GM19395 (cell line): ENCODE data around the gene TEX55.
"Not testable (repeated sequence)": the region's sequence is repeated elsewhere in the genome, so short reads cannot be mapped to it uniquely, and the experiment has no call there.

ENCODE experiments used
- ATAC-seq: cut with Tn5 transposase; IDR thresholded peaks from one replicate; pipeline ENCODE4 v1.9.1; 2021; ENCODE audit warnings: mild to moderate bottlenecking, moderate library complexity; ENCODE audit not compliant: unreplicated experiment

Gene TEX55

GRCh38 chr3:119145500-119146167 is at the start of gene TEX55:
Gene TEX55 (plus strand): TSS chr3:119146165. CDS start chr3:119146190, 25 bp downstream.
- peak; percentile 77 for ATAC-seq

GRCh38 chr3:119098003-119098402 is 48.0 kb upstream of the TEX55 start:
- no peak for ATAC-seq

DNA sequence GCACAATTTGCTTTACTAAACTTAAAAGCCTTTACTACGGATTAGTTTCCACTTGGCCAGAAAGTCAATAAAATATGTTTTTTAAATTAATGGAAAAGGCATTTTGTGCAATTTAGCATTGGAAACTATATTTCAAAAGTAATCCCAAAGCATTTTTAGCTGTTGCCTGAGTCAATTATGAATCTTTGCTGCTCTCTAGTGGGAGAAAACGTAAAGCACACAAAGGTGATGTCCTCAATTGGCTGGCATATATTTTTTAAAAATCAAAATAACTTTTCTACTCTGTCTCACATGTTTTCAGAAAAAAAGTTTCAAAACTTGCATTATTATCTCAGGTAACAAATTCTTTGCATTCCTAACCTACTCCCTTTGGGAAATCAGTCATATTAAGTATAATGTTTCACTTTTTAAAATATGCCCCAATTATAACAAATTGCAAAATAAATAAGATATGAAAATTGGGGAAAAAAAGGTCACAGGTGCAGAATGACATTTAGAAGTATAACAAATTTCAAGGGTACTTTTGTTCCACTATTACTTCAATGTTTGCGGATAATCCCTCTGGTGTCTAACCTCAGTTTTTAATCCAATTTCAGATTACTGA is 47.2 kb upstream of the TEX55 start:
- ATAC-seq: no peak

DNA sequence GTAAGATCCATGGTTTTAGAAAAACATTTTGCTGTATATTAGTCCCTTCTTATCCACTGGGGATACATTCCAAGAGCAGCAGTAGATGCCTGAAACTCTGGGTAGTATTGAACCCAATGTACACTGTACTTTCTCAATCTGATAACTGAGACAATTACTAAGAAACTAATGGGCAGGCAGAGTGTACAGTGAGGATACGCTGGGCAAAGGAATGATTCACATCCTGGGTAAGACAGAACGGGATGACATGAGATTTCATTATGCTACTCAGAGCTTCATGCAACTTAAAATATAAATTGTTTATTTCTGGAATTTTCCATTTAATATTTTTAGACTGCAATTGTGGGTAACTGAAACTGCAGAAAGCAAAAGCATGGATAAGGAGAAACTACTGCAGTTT is 46.2 kb upstream of the TEX55 start:
- no peak for ATAC-seq

GRCh38 chr3:119104031-119104430 is 41.9 kb upstream of the TEX55 start:
- no peak for ATAC-seq

DNA sequence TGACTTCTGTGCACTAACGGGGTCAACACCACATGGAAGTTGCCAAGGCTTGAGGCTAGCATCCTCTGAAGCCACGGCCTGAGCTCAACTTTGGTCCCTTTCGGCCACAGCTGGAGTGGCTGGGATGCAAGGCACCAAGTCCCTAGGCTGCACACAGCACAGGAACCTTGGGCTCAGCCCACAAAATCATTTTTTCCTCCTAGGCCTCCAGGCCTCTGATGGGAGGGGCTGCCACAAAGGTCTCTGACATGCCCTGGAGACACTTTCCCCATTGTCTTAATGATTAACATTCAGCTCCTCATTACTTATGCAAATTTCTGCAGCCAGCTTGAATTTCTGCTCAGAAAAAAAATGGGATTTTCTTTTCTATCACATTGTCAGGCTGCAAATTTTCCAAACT is 27.6 kb upstream of the TEX55 start:
- not testable (repeated sequence) for ATAC-seq

- no peak for ATAC-seq
Measured at GRCh38 chr3:119120480-119120879, 25.5 kb upstream of the TEX55 start.

- no peak for ATAC-seq
Measured at GRCh38 chr3:119122350-119122749, 23.6 kb upstream of the TEX55 start.

GRCh38 chr3:119125342-119125741 is 20.6 kb upstream of the TEX55 start:
- ATAC-seq: no peak

- ATAC-seq: no peak
Measured at GRCh38 chr3:119125742-119126504, 20.0 kb upstream of the TEX55 start.

GRCh38 chr3:119130291-119130690 is 15.7 kb upstream of the TEX55 start:
- not testable (repeated sequence) for ATAC-seq

GRCh38 chr3:119132291-119132690 is 13.7 kb upstream of the TEX55 start:
- ATAC-seq: not testable (repeated sequence)

- not testable (repeated sequence) for ATAC-seq
Measured at GRCh38 chr3:119139360-119139759, 6.6 kb upstream of the TEX55 start.

DNA sequence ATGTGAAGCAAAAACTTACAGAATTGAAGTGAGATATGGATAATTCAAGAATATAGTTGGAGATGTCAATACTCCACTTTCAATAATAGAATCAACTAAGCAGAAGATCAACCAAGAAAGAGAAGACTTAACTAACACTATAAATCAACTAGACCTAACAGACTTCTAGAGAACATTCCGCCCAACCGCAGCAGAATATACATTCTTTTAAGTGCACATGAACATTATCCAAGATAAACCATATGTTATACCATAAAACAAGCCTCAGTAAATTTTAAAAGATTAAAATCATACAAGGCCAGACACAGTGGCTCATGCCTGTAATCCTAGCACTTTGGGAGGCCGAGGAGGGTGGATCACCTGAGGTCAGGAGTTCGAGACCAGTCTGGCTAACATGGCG is 5.5 kb upstream of the TEX55 start:
- no peak for ATAC-seq

GRCh38 chr3:119145128-119145499 is 851 bp upstream of the TEX55 start:
- ATAC-seq: peak; percentile 50

GRCh38 chr3:119146578-119147375 is 812 bp downstream of the TEX55 start:
- no peak for ATAC-seq

GRCh38 chr3:119147494-119147893 is 1.5 kb downstream of the TEX55 start:
- no peak for ATAC-seq

GRCh38 chr3:119148493-119149180 is 2.7 kb downstream of the TEX55 start:
- no peak for ATAC-seq

GRCh38 chr3:119149484-119149883 is 3.5 kb downstream of the TEX55 start:
- ATAC-seq: no peak

GRCh38 chr3:119156868-119157267 is 10.9 kb downstream of the TEX55 start:
- no peak for ATAC-seq

DNA sequence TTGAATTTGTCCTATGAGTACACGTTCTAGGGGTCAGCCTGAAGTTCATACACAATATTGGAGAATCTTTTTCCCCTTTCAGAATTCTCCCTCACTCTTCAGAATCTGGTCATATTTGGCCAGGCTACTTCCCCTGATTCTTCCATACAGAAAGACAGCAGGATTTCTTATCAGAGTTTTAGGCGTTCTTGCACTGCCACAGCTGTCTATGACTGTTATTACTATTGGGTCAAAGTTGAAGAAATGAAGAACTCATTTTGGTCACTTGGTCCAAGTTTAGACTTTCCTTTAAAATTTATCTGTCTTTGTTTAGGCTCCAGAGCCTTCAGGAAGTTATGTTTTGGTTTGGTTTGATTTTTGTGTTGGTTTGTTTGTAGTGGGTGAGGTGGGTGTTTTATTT is 12.0 kb downstream of the TEX55 start:
- no peak for ATAC-seq
